Activated CD4-positive, alpha-beta T cell treated with anti-CD3 and anti-CD28 coated beads for 48 hours (primary cell): ENCODE results near the gene GPBP1L1.
"Not testable (repeated sequence)": the region's sequence is repeated elsewhere in the genome, so short reads cannot be mapped to it uniquely, and the experiment has no call there.

Source experiments
- DNase-seq: peaks from one replicate; pipeline ENCODE4 v3.0.0-alpha.2; 2020

Gene GPBP1L1

GRCh38 chr1:45629035-45629434 lies 57.3 kb downstream of the GPBP1L1 start:
- no peak for DNase-seq

GRCh38 chr1:45623972-45624371 lies 62.4 kb downstream of the GPBP1L1 start, which contains the start of gene CCDC17:
TSS of gene CCDC17 (minus strand) at chr1:45624054. CDS start at chr1:45623909, 145 bp downstream.
- no peak for DNase-seq

DNA sequence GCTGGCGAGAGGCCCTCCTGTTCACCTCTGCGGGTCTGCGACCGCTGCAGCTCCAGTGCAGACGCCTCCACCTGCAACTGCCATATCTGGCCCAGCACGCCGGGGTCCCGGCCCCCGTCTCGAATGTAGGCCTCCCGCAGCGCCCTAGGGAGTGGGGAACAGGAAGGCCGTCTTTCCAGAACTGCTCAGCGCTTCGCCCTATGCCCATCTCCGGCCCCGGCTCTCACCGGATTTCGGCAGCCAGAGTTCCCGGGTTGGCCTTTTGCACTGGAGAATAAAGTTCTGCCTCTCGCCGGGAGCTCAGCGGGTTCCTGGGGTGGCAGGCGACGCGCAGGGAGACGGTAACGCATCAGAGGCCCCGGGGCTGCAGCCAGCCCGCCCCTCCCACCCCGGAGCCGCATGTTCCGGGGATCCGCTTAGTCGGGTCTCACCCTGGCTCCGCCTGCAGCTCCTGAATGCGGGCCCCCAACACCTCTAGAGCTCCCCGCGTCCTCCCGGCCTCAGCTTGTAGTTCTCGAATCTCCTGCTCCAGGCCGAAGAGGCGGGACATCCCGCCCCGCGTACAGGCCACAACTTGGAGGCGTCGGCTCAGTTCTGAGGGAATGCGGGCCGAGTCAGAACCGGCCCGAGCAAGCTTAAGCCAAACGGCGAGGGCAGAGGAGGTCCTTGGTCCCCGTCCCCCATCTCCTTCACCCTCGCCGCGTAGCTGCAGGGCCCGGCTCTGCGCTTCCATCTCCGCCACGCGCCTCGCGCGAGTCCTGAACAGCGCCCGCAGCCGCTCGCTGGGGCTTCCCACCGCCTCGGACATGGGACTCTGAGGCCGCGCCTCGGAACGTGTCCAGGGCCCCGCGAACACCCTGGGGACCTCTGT lies 63.6 kb downstream of the GPBP1L1 start:
- DNase-seq: no peak

GRCh38 chr1:45621895-45622523 lies 64.3 kb downstream of the GPBP1L1 start:
- no peak for DNase-seq

GRCh38 chr1:45621501-45621836 lies 64.9 kb downstream of the GPBP1L1 start:
- no peak for DNase-seq

- no peak for DNase-seq
Measured at GRCh38 chr1:45620588-45621500, 65.5 kb downstream of the GPBP1L1 start.

DNA sequence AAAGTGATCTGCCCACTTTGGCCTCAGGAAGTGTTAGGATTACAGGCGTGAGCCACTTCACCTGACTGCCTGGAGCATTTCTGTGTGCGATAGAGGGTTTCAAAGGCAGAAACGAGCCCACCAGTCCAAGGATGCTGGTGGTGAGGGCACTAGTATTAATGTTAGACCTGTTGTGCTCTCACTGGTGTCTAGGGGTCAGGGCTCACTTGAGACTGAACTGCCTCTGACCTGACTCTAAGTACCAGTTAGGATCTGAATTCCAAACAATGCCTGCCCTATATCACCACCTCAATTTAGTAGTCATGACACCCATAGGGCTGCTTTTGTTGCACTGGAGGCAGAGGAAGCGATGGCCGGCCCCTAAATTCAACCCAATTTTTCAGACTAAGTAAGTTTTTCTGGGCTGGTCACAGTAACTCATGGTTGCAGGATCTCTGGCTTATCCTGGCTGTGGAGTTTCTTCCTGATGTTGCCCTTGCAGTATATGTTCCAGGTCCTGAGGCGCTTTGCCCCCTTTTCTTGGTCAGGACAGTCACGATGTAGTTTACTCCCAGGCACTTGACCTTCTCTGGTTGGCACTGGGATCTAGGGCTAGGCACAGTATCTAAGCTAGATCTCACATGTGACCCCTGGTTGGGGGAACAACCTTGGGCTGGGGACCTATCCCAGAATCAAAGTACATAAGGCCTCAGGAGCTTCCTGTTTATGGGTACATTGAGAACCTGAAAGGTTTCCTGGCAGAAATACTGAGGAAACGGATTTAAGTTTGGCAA lies 67.0 kb downstream of the GPBP1L1 start:
- no peak for DNase-seq

- DNase-seq: no peak
Measured at GRCh38 chr1:45617618-45618017, 68.7 kb downstream of the GPBP1L1 start.

DNA sequence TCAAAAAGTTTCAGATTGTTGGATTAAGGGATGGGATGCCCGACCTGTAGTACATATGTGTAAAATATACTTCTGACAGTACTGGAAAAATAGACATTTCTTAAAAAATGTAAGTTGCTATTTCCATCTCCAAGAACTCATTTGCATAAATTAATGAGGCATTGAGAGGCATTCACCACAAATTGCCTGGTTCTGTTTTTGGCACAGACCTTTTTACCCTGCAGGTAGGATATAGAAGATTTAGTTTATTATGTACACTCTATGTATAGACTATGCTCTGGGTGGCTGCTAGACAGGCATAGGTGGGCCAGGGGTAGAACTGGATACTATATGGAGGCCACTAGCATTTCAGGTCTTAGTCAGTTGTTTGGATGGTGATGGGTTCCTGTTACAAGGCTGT lies 70.4 kb downstream of the GPBP1L1 start:
- DNase-seq: no peak

- no peak for DNase-seq
Measured at GRCh38 chr1:45612941-45613579, 73.3 kb downstream of the GPBP1L1 start.

GRCh38 chr1:45610589-45611226 lies 75.6 kb downstream of the GPBP1L1 start:
- DNase-seq: no peak

DNA sequence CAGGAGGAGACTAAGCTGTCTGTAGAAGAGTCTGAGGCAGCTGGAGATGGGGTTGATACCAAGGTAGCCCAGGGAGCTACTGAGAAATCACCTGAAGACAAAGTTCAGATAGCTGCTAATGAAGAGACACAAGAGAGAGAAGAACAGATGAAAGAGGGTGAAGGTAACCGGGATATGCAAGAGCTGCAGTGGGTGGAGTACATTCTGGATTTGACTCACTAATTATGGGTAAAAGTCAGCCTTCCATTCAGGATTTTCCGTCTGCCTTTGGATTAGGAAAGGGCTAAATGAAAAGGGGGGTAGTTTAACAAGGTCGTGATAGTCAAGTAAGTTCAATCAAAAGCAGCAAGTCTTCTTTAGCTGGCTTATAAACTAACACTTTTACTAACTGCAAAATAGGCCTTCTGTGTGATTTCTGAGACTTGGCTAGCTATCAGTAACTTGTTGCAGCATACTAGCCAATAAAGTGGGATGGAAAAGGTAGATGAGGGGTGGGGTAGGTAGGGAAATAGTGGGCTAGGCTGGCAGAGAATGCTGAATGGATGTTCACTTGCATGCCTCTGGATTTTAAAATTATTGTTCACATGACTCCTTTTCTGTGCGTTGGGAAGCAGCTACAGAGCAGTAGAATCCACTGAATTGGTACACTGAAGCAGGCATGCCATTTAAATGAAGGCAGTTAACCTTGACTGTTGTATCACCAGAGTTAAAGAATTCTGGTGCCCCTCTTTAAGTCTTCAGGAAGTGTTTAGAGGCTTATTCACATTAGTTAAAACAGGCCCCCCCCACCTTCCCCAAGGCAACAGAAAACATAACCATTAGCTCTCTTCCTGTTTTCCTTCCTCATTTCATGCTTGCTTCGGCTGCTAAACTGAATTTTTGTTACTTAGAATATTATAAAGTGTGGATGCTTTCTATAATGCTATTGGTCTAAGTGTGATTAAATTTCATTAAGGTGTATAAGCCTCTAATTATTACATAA lies 77.9 kb downstream of the GPBP1L1 start:
- DNase-seq: no peak

DNA sequence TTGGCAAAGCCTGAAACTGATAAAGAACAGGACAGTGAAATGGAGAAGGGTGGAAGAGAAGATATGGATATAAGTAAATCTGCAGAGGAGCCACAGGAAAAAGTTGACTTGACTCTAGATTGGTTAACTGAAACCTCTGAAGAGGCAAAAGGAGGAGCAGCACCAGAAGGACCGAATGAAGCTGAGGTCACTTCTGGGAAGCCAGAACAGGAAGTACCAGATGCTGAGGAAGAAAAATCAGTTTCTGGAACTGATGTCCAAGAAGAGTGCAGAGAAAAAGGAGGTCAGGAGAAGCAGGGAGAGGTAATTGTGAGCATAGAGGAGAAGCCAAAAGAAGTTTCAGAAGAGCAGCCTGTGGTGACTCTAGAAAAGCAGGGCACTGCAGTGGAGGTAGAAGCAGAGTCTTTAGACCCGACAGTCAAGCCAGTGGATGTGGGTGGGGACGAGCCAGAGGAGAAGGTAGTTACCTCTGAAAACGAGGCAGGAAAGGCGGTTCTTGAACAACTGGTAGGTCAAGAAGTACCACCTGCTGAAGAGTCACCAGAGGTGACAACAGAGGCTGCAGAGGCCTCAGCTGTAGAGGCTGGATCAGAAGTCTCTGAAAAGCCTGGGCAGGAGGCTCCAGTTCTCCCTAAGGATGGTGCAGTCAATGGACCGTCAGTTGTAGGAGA lies 78.8 kb downstream of the GPBP1L1 start:
- DNase-seq: no peak

DNA sequence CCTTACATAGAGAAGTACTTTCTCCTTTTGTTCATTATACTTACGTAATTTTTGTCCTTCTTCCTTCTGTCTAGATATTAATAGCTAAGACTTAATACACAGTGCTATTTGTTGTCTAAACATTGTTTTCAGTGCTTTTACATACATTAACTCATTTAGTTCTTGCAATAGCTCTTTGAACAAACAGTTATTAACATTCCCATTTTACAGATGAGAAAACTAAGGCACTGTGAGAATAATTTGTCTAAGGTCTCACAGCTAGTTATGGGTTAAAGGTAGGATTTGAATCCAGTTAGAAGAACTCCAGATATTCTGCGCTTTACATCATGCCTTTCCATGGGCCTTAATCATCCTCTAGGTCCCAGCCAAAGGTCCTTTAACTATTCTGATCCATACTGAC lies 82.1 kb downstream of the GPBP1L1 start:
- no peak for DNase-seq

GRCh38 chr1:45596765-45597164 lies 89.6 kb downstream of the GPBP1L1 start:
- not testable (repeated sequence) for DNase-seq

- DNase-seq: no peak
Measured at GRCh38 chr1:45594412-45594811, 91.9 kb downstream of the GPBP1L1 start.

GRCh38 chr1:45589861-45590260 lies 96.5 kb downstream of the GPBP1L1 start:
- DNase-seq: no peak

- DNase-seq: no peak
Measured at GRCh38 chr1:45586769-45587168, 99.6 kb downstream of the GPBP1L1 start.

DNA sequence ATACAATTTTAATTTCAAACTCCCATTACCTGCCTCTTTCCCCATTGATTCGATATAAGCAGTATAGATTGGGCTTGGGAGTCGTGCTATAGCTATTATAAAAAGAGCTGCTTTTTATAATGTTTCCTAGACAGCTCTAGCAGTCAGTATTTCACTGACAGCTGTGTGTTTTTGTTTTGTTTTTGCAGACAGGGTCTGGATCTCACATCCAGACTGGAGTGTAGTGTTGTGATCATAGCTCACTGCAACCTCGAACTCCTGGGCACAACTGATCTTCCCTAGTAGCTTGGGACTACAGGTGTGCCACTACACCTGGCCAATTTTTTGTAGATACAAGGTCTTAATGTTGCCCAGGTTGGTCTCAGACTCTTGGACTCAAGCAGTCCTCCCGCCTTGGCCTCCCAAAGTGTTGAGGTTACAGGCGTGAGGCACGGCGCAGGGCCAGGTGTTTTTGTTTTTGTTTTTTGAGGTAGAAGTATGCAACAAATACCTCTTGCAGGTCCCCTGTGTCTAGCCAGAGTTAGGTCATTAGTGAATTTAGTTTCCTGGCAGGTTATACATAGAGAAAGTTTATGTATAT lies 100.7 kb downstream of the GPBP1L1 start:
- no peak for DNase-seq
